Kidney tubule cell (primary cell): Measurements from ENCODE around the gene DLG5.

Experiments
- DNase-seq: peaks from one replicate; pipeline ENCODE4 v3.0.0-alpha.2; 2018; ENCODE audit warnings: low spot score

The DLG5 gene

GRCh38 chr10:77926566-77927401 is at the start of gene DLG5:
DLG5 (minus strand) TSS chr10:77926755; CDS start chr10:77926520, 235 bp downstream.
- DNase-seq, result peak; percentile 73

- no peak for DNase-seq
Observed at GRCh38 chr10:77975086-77975666, 48.6 kb upstream of the DLG5 start.

GRCh38 chr10:77974396-77975074 is 48.0 kb upstream of the DLG5 start:
- peak; percentile 35 for DNase-seq

GRCh38 chr10:77973276-77973675 is 46.7 kb upstream of the DLG5 start:
- DNase-seq, result no peak

GRCh38 chr10:77972148-77972547 is 45.6 kb upstream of the DLG5 start:
- no peak for DNase-seq

GRCh38 chr10:77971804-77972144 is 45.2 kb upstream of the DLG5 start:
- no peak for DNase-seq

GRCh38 chr10:77970869-77971803 is 44.6 kb upstream of the DLG5 start:
- DNase-seq, result peak; percentile 33

- DNase-seq, result no peak
Observed at GRCh38 chr10:77969114-77969513, 42.6 kb upstream of the DLG5 start.

GRCh38 chr10:77967611-77968022 is 41.1 kb upstream of the DLG5 start:
- DNase-seq, result no peak

- DNase-seq, result peak; percentile 10
Observed at GRCh38 chr10:77965294-77965693, 38.7 kb upstream of the DLG5 start.

- no peak for DNase-seq
Observed at GRCh38 chr10:77964811-77965210, 38.3 kb upstream of the DLG5 start.

GRCh38 chr10:77963901-77964300 is 37.3 kb upstream of the DLG5 start:
- DNase-seq, result no peak

- no peak for DNase-seq
Observed at GRCh38 chr10:77962350-77963146, 36.0 kb upstream of the DLG5 start.

GRCh38 chr10:77961668-77962067 is 35.1 kb upstream of the DLG5 start:
- no peak for DNase-seq

GRCh38 chr10:77960829-77961329 is 34.3 kb upstream of the DLG5 start:
- DNase-seq, result no peak

- DNase-seq, result no peak
Observed at GRCh38 chr10:77959887-77960455, 33.4 kb upstream of the DLG5 start.

GRCh38 chr10:77959384-77959783 is 32.8 kb upstream of the DLG5 start:
- no peak for DNase-seq

GRCh38 chr10:77955136-77955535 is 28.6 kb upstream of the DLG5 start:
- DNase-seq, result no peak

- peak; percentile 98 for DNase-seq
Observed at GRCh38 chr10:77949167-77949566, 22.6 kb upstream of the DLG5 start.

GRCh38 chr10:77946084-77946483 is 19.5 kb upstream of the DLG5 start:
- no peak for DNase-seq

GRCh38 chr10:77944519-77944918 is 18.0 kb upstream of the DLG5 start:
- DNase-seq, result peak; percentile 46
